ENCODE results near the gene FOXK1.

The FOXK1 gene

GRCh38 chr7:4809666-4810065 lies 127.6 kb downstream of the FOXK1 start:
- Histone ChIP-seq H3K4me2 (peak overlapping the region; percentile 83 to 98 (median 90)), H3K4me1 (peaks cover 51 to 93% (median 86%) of the 10 kb centered on the region in 10 experiments), H3K4me3 (peak overlapping the region; percentile 28 to 65 (median 57); a peak in 19 of 20 replicates), H3K27me3 (peaks cover 0 to 34% (median 0%) of the 10 kb centered on the region in 11 experiments; a peak in 4 of 22 replicates), H3K36me3 (no peaks in the 10 kb centered on the region; a peak in 1 of 22 replicates), H3K9ac (peak overlapping the region; percentile 63 to 94 (median 88); a peak in 21 of 22 replicates), H3K27ac (peak overlapping the region in 10 of 11 experiments; percentile 84 to 99 (median 96); a peak in 21 of 22 replicates), H3K9me3 (replicated peaks in 1 of 11) (peaks cover 0 to 13% (median 9%) of the 10 kb centered on the region in 11 experiments; a peak in 16 of 22 replicates), H4K20me1 (no peaks in the 10 kb centered on the region)
- no peak for TF ChIP-seq Cebpa-rat (IDR thresholded peaks at IDR 0.05)

GRCh38 chr7:4814433-4814832 lies 132.3 kb downstream of the FOXK1 start:
- H3K36me3 ChIP-seq = no peaks in the 10 kb centered on the region; a peak in 1 of 22 replicates
- peak overlapping the region in 5 of 11 experiments; percentile 26 to 61 (median 34); a peak in 6 of 22 replicates for H3K9ac ChIP-seq
- H4K20me1 ChIP-seq = peaks cover 0 to 7% (median 0%) of the 10 kb centered on the region in 11 experiments; a peak in 1 of 22 replicates
- peaks cover 0 to 13% (median 9%) of the 10 kb centered on the region in 11 experiments; a peak in 16 of 22 replicates for H3K9me3 ChIP-seq (replicated peaks in 1 of 11)
- peaks cover 0 to 42% (median 0%) of the 10 kb centered on the region in 11 experiments; a peak in 5 of 22 replicates for H3K27me3 ChIP-seq
- peaks cover 58 to 100% (median 96%) of the 10 kb centered on the region in 10 experiments for H3K4me1 ChIP-seq
- H3K27ac ChIP-seq = peak overlapping the region in 5 of 11 experiments; percentile 23 to 70 (median 43); a peak in 6 of 22 replicates
- H3K4me3 ChIP-seq = no peak overlapping the region
- peak overlapping the region; percentile 69 to 98 (median 92) for H3K4me2 ChIP-seq
- no peak for TF ChIP-seq Cebpa-rat (IDR thresholded peaks at IDR 0.05)

GRCh38 chr7:4815121-4815520 lies 133.0 kb downstream of the FOXK1 start:
- Histone ChIP-seq H3K9ac (peak overlapping the region in 1 of 11 experiments; percentile 26; a peak in 2 of 22 replicates), H3K4me1 (peaks cover 58 to 100% (median 96%) of the 10 kb centered on the region in 10 experiments), H3K36me3 (no peaks in the 10 kb centered on the region; a peak in 1 of 22 replicates), H3K9me3 (replicated peaks in 1 of 11) (peaks cover 0 to 13% (median 9%) of the 10 kb centered on the region in 11 experiments; a peak in 16 of 22 replicates), H3K27me3 (peaks cover 0 to 49% (median 0%) of the 10 kb centered on the region in 11 experiments; a peak in 6 of 22 replicates), H3K27ac (no peak overlapping the region; a peak in 1 of 22 replicates), H3K4me3 (no peak overlapping the region), H4K20me1 (peaks cover 0 to 7% (median 0%) of the 10 kb centered on the region in 11 experiments; a peak in 1 of 22 replicates), H3K4me2 (peak overlapping the region; percentile 69 to 98 (median 92); a peak in 21 of 22 replicates)
- no peak for TF ChIP-seq Cebpa-rat (IDR thresholded peaks at IDR 0.05)

- Histone ChIP-seq H3K27ac (no peak overlapping the region), H3K4me3 (no peak overlapping the region), H3K36me3 (no peaks in the 10 kb centered on the region; a peak in 1 of 22 replicates), H3K4me2 (peak overlapping the region in 10 of 11 experiments; percentile 69 to 98 (median 93); a peak in 19 of 22 replicates), H3K4me1 (peaks cover 60 to 100% (median 96%) of the 10 kb centered on the region in 10 experiments), H3K27me3 (peaks cover 0 to 52% (median 0%) of the 10 kb centered on the region in 11 experiments; a peak in 6 of 22 replicates), H3K9ac (peak overlapping the region in 1 of 11 experiments; percentile 18; a peak in 1 of 22 replicates), H3K9me3 (replicated peaks in 1 of 11) (peaks cover 0 to 13% (median 9%) of the 10 kb centered on the region in 11 experiments; a peak in 16 of 22 replicates), H4K20me1 (peaks cover 0 to 7% (median 0%) of the 10 kb centered on the region in 11 experiments; a peak in 1 of 22 replicates)
- no peak for TF ChIP-seq Cebpa-rat (IDR thresholded peaks at IDR 0.05)
Observed at GRCh38 chr7:4815609-4816418, 133.7 kb downstream of the FOXK1 start.

- Histone ChIP-seq H3K27ac (no peak overlapping the region), H3K9me3 (replicated peaks in 1 of 11) (peaks cover 0 to 13% (median 9%) of the 10 kb centered on the region in 11 experiments; a peak in 16 of 22 replicates), H3K4me3 (no peak overlapping the region), H3K9ac (0 out of 22 replicates have a peak overlapping the region, but pooled peaks of 1 of the 11 experiments have one; percentile 18), H3K36me3 (no peaks in the 10 kb centered on the region; a peak in 1 of 22 replicates), H3K4me2 (peak overlapping the region in 9 of 11 experiments; percentile 86 to 98 (median 94); a peak in 16 of 22 replicates), H3K4me1 (peaks cover 60 to 99% (median 91%) of the 10 kb centered on the region in 10 experiments), H4K20me1 (peaks cover 0 to 7% (median 0%) of the 10 kb centered on the region in 11 experiments; a peak in 1 of 22 replicates), H3K27me3 (peaks cover 0 to 52% (median 0%) of the 10 kb centered on the region in 11 experiments; a peak in 6 of 22 replicates)
- TF ChIP-seq Cebpa-rat (IDR thresholded peaks at IDR 0.05) = no peak
Observed at GRCh38 chr7:4816419-4817080, 134.5 kb downstream of the FOXK1 start.

GRCh38 chr7:4817178-4817901 lies 135.2 kb downstream of the FOXK1 start:
- TF ChIP-seq Cebpa-rat (IDR thresholded peaks at IDR 0.05) = no peak
- peaks cover 60 to 97% (median 90%) of the 10 kb centered on the region in 10 experiments for H3K4me1 ChIP-seq
- H4K20me1 ChIP-seq = peaks cover 0 to 7% (median 0%) of the 10 kb centered on the region in 11 experiments; a peak in 1 of 22 replicates

GRCh38 chr7:4818000-4818794 lies 136.1 kb downstream of the FOXK1 start:
- Histone ChIP-seq H3K4me3 (peak overlapping the region in 3 of 10 experiments; percentile 5 to 25 (median 9); a peak in 2 of 20 replicates), H3K4me1 (peaks cover 56 to 96% (median 90%) of the 10 kb centered on the region in 10 experiments), H3K9me3 (replicated peaks in 1 of 11) (peaks cover 0 to under 1% (median 0%) of the 10 kb centered on the region in 11 experiments; a peak in 1 of 22 replicates), H3K36me3 (no peaks in the 10 kb centered on the region), H3K27me3 (peaks cover 0 to 52% (median 0%) of the 10 kb centered on the region in 11 experiments; a peak in 6 of 22 replicates), H3K4me2 (peak overlapping the region; percentile 82 to 98 (median 92)), H3K27ac (peak overlapping the region in 5 of 11 experiments; percentile 11 to 38 (median 32); a peak in 6 of 22 replicates), H3K9ac (peak overlapping the region in 9 of 11 experiments; percentile 16 to 64 (median 42); a peak in 14 of 22 replicates), H4K20me1 (peaks cover 0 to 7% (median 0%) of the 10 kb centered on the region in 11 experiments; a peak in 1 of 22 replicates)
- TF ChIP-seq Cebpa-rat (IDR thresholded peaks at IDR 0.05) = no peak

More at GRCh38 chr7:4817178-4817901, 135.2 kb downstream of the FOXK1 start:
- Histone ChIP-seq H3K9me3 (replicated peaks in 1 of 11) (peaks cover 0 to 9% (median 7%) of the 10 kb centered on the region in 11 experiments; a peak in 16 of 22 replicates), H3K4me3 (peak overlapping the region in 2 of 10 experiments; percentile 9 to 25; a peak in 2 of 20 replicates), H3K27ac (peak overlapping the region in 4 of 11 experiments; percentile 22 to 38 (median 33); a peak in 4 of 22 replicates), H3K4me2 (peak overlapping the region; percentile 82 to 98 (median 92)), H3K9ac (peak overlapping the region in 8 of 11 experiments; percentile 16 to 64 (median 42); a peak in 12 of 22 replicates), H3K27me3 (peaks cover 0 to 52% (median 0%) of the 10 kb centered on the region in 11 experiments; a peak in 6 of 22 replicates), H3K36me3 (no peaks in the 10 kb centered on the region; a peak in 1 of 22 replicates)

All from BLaER1 treated with 17β-estradiol and CSF1 and Interleukin-3, amounts not matched to agents 10 nM and 100 nM (cell line).